GM19395 (cell line): Measurements from ENCODE around the gene PRDM7.
"Not testable (repeated sequence)": the region's sequence is repeated elsewhere in the genome, so short reads cannot be mapped to it uniquely, and the experiment has no call there.

Experiments used
- ATAC-seq: cut with Tn5 transposase; IDR thresholded peaks from one replicate; pipeline ENCODE4 v1.9.1; 2021; ENCODE audit warnings: mild to moderate bottlenecking, moderate library complexity; ENCODE audit not compliant: unreplicated experiment

Gene PRDM7

DNA sequence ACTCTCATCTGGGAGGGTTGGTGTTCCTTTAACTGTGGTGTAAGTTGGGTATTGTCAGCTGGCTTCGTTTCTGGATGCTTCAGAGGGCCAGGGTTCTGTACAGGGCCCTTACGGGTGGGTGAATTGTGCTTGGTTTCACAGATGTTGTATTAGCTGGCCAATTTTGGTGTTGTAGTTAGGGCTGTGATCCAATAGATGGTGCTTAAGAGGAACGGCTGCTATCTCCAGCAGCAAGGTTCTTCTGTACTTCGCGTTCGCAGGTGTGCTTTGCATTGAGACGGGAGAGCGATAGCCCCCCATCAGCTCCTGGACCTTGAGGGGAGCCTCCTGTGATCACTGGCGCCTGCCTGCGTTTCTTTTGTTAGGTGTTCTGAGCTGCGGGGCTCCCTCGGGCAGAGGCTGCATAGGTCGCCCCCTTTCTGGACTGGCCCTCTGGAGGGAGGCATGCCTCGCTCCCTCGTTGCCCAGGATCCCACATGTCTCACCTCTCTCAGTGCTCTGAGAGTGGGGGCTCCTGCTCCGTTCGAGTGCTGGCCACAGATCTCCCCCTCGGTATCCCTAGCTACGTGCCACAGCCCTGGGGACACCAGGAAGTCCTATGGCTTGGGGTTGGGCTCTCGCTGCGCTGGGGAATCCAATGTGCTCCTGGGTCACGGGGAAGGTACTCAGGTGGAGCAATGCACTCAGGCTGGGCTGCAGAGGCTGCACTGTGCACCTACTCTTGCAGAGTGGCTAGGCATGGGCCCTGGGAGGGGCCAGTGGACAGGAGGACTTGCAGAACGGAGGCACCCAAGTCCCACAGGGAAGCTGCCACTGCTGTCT, 837 bp upstream of the PRDM7 start:
- ATAC-seq, result peak; percentile 44

DNA sequence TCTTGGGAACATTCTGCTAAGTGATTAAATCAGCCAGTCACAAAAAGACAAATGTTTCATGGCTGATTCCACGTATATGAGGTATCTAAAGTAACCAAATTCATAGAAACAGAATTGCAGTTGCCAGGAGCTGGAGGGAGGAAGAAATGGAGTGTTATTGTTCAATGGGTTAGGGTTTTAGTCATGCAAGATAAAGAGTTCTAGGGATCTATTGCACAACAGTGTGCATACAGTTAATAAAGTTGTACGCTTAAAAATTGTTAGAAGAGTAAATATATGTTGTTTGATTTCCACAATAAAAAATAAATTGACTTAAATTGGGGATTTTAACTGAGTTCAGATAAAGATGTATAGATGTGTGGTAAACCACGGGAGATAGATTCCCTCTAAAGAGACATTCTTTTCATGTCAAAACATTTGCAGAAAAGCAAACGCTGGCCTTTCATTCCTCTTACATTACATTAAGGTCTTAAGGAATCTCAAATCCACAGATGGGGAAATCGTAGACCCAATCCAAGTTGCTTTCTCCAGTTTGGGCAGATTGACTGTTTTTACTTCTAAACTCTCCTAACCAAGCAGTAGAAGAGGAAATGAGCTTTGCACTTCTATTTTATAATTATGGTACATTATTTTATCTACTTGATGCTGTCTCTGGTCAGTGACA, 4.6 kb downstream of the PRDM7 start:
- ATAC-seq, result no peak

DNA sequence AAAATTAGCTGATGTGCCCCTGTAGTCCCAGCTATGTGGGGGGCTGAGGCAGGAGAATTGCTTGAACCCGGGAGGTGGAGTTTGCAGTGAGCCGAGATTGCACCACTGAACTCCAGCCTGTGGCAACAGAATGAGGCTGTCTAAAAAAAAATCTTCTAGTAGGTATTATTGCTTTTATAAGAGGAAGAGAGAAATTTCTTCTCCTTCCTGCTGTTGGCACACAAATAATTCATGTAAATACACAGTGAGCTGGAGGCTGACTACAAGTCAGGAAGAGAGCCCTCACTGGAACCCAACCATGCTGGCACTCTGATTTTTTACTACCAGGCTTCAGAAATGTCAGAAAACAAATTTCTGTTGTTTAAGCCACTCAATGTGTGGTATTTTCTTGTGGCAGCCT, 6.7 kb downstream of the PRDM7 start:
- ATAC-seq, result no peak

DNA sequence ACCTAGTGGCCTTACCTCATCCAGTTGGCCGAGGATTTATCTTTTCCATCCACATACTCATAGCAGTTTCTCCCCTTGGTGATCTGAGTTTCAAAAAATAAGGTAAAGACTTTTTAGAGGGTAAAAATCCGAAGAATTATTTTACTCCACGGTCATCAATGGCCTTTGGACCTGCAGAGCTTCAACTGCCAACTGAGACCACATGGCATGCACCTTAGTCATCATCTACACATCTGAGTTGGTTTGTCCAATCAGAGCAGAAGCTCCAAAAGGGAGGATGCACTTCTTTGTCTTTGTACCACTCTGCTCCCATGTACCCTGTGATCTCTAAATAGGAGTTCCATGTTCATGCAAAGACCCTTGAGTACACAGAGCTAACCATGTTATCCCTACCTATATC, 15.7 kb downstream of the PRDM7 start:
- no peak for ATAC-seq

DNA sequence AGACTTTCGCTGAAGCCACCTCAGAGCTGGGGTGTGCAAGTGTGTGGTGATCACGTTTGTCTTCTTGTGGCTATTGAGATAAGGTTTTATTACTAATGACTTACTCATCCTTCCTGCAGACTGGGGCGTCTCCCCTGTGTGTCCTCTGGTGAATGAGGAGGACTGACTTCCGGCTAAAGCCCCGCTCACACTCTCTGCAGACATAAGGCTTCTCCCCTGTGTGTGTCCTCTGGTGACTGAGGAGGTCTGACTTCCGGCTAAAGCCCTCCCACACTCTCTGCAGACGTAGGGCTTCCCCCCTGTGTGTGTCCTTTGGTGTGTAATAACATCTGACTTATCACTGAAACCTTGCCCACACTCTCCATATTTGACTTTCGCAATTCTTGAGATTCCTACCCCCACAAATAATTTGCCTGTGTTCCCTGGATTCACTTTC, 19.4 kb downstream of the PRDM7 start:
- no peak for ATAC-seq

DNA sequence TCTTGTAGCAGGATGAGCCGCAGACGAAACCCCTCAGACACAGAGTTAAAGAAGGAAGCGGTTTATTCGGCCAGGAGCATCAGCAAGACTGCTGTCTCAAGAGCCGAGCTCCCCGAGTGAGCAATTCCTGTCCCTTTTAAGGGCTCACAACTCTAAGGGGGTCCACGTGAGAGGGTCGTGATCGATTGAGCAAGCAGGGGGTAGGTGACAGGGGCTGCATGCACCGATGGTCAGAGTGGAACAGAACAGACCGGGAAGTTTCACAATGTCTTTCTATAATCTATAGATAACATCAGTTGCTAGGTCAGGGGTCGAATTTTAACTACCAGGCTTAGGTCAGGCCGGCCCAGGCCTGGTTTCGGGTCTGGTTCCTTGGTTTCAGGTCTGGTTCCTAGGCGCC, 20.6 kb downstream of the PRDM7 start:
- ATAC-seq, result not testable (repeated sequence)

DNA sequence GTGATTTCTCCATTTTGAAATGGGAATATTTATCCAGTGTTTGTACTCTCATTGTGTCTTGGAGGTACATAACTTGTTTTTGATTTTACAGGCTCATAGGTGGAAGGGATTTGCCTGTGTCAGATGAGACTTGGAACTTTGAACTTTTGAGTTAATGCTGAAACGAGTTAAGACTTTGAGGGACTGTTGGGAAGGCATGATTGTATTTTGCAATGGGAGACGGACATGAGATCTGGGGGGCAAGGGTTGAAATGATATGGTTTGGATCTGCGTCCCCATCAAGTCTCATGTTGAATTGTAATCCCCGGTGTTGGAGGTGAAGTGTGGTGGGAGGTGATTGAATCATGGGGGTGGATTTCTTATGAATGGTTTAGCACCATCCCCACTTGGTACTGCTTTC, 21.8 kb downstream of the PRDM7 start:
- ATAC-seq, result no peak

DNA sequence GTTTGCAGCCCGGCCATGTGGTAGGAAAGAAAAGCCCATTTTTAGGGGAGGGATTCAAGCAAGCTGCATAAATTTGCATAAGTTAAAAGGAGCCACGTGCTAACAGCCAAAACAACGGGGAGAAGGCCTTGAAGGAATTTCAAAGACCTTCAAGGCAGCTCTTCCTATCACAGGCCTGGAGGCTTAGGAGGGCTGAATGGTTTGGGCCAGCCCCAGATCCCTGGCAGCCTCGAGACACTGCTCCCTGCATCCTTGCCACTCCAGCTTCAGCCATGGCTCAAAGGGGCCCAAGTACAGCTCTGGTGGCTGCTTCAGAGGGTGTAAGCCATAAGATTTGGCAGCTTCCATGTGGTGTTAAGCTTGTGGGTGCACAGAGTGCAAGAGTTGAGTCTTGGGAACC, 22.6 kb downstream of the PRDM7 start:
- no peak for ATAC-seq

DNA sequence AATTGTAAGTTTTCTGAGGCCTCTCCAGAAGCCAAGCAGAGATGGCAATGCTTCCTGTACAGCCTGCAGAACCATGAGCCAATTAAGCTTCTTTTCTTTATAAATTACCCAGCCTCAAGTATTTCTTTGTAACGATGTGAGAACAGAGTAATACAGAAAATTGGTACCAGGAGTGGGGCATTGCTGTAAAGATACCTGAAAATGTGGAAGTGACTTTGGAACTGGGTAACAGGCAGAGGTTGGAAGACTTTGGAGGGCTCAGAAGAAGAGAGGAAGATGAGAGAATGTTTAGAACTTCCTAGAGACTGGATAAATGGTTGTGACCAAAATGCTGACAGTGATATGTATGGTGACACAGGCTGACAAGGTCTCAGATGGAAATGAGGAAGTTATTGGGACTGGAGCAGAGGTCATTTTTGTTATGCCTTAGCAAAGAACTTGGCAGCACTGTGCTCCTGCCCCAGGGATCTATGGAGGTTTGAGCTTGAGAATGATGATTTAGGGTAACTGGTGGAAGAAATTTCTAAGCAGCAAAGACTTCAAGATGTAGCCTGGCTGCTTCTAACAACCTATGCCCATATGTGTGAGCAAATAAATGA, 23.1 kb downstream of the PRDM7 start:
- no peak for ATAC-seq

DNA sequence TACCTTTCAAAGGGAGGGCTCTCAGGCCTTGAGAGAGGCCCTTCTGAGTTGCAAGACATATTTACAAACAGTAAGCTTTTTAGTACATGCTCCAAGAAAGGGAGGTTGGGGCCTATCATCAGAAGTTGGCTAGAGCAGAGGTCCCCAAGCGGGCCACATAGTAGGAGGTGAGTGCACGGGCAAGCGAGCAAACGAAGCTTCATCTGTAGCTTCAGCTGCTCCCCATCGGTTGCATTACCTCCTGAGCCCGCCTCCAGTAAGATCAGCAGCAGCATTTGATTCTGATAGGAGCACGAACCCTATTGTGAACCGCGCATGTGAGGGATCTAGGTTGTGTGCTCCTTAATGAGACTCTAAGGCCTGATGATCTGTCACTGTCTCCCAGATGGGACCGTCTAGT, 26.2 kb downstream of the PRDM7 start:
- no peak for ATAC-seq

DNA sequence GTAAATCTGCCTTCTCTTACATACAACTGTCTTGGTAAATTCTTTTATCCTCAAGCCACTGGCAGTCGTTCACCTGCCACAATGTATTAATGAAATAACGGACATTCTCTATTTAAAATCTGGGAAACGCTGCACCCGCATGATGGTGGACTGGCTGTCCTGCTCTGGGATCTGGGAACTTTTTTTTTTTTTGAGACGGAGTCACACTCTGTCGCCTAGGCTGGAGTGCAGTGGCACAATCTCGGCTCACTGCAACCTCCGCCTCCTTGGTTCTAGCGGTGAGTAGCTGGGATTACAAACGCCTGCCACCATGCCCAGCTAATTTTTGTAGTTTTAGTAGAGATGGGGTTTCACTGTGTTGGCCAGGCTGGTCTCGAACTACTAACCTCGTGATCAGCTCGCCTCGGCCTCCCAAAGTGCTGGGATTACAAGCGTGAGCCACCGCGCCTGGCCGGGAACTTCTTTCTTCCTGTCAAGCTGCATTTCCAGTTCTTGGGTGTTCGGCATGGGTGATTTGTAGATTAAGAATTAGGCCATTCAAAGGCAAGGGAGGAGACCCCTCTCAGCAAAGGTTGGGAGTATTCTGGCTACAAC, 28.3 kb downstream of the PRDM7 start:
- ATAC-seq, result no peak

DNA sequence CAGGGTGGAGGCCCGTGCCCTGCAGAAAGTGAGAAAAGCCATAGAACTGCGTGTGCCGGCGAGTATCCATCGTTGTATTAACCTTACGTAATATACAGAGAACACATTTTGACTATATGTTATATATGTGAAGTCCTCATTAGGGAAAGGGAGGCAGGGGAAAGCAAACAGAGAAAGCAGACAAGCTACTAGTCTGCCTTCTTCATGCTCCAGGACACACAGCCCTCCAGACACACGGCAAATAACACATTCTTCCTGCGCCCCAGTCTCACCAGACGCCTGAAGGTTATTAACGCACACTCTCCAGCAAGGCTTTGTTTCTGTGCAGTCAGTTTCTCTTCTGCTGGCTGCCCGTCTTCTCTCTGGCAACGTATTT, 28.8 kb downstream of the PRDM7 start:
- ATAC-seq, result no peak

DNA sequence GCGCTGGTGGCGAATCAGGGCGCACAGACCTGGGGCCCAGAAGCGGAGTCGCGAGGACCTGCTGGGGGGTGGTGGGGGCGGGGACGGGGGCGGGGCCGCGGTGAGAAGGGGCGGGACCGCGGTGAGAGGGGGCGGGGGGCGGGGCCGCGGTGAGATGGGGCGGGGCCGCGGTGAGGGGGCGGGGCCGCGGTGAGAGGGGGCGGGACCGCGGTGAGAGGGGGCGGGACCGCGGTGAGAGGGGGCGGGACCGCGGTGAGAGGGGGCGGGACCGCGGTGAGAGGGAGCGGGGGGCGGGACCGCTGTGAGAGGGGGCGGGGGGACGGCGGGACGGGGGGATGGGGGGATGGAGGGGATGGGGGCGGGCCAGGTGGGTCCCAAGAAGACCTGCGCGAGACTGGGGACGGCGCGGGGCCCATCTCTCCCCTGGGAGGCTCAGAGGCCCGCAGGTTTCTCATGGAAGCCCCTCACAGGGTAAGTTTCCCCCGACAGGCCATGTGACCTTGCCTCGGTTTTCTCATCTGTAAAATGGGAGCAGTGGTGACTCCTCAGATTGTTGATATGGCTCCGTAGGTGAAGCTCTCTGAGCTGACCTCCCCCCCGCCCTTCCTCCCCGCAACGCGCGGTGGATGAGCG, 29.3 kb downstream of the PRDM7 start:
- no peak for ATAC-seq

DNA sequence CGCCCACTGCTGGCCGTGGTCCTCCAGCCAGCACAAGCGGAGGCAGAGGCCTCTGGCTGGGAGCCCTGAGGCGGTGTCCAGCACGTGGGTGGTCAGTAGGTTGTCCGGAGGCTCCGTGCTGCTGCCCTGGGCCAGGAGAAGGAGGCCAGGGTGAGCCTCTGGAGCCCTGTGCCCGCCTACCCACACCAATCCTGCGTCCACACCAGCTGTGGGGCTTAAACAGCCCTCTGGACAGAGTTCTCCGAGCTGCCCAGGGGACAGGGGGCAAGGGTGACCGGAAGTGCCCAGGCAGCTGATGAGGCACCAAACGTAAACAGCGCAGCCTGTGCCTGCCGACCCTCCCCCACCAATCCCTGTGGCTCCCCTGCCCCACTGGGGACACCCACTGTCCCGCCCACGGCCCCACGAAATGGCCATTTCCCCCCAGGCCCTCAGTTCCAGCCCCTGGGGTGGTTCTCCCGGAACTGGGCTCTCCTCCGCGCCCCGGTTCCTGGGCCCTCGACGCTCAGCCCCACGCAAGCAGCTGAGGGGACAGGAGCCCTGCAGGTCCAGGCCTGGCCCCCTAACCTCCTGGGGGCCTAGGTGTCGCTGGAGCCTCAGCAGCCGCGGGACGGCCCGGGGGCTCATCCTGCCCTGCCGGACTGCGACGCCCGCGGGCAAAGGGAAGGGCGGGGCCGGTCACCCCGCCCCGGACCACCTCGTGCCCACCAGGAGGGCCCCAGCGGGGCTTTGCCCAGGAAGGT, 30.0 kb downstream of the PRDM7 start:
- no peak for ATAC-seq

DNA sequence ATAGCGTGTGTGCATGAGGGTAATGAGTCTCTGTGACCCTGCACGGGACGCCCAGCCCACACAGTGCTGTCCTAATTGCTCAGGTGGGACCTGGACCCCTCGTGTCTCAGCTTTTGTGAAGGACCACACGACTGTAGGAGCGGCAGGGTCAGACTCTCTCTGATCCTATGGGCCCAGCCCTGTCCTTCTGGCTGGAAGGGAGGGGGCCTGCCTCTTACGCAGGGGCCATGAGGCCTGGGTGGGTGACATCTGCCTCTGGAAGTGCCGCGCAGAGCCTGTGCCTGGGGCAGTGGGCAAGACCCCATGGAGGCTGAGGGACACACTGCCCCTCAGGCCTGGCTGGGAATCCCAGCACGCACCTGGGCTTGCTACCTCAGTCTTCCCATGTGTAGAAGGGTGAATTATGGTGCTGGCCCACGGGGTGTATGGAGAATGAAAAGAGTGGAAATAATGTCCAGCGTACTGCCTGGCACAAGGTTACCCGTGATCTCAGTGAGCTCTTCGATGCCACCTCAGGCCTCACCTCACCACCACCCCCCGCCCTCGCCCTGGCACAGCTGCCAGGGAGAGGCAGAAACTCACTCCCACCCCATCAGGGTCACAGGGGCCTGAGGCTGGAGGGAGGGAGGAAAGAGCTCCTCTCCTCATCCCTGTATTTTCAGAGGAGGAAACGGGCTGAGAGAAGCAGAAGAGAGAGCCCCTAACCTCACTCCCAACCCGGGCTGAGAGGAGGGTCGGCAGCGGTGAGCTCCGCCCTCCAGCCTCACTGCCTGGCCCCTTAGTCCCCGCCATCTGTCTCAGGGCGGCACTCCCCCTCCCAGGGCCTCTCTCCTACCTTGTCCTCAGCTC, 30.8 kb downstream of the PRDM7 start:
- ATAC-seq, result no peak

DNA sequence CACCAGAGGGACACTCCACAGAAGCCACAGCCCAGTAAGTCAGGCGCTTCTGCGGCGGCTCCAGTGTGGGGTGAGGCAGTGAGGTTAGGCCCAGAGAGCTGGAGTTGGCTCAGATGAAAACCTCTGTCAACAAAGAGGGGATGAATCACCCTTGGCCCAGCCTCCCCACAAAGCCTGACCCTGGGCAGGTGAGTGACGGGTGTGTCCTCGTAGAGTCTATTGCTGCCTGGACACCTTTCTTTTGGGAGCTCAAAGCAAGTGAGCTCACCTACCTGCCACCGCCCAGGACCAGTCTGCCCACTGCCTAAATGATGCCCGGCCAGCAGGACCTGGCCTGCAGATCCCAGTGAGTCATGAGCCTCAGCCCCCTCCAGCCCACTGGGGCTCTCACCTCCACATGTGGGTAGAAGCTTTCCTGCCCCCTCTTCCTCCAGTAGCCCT, 33.0 kb downstream of the PRDM7 start:
- ATAC-seq, result no peak

DNA sequence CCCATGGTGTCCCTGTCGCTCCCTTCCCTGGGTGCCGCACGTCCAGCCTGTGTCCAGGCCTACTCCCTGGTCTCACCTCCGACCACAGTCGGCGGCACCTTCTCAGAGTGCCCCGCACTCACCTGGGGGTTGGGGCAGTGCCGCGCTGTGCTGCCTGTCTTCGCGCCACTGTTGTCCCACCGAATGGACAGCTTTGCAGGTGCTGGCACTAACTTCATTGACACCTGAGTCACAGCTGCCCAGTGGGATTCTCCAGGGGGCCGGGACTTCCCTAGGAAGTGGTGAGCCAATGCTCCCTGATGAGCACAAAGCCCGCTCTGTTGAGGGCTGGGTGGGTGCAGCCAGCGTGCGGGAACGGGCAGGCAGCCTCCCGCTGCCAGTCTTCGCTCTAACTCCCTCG, 33.6 kb downstream of the PRDM7 start:
- no peak for ATAC-seq

DNA sequence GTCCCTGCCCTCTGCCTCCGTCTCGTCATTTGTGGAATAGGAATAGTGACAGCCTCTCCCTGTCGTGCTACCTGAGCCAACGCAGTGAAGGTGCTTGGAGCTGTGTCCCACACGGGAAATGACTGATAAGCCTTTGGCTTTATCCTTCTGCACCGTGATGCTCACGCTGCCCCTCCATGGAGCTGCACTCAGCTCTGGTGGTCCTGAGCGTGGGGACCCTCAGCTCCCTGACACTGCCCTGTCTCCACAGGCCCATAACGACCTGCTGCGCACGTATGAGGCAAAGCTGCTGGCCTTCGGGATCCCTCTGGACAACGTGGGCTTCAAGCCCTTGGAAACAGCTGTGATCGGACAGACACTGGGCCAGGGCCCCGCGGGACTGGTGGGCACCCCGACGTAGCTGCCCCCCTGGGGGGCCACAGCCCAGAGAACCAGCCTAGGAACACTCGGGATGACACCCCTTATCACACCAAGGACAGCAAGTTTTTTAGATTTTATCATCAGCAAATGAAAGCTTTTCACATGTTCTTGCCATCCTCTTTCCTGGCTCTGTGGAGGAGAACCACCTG, 34.1 kb downstream of the PRDM7 start:
- ATAC-seq, result no peak

DNA sequence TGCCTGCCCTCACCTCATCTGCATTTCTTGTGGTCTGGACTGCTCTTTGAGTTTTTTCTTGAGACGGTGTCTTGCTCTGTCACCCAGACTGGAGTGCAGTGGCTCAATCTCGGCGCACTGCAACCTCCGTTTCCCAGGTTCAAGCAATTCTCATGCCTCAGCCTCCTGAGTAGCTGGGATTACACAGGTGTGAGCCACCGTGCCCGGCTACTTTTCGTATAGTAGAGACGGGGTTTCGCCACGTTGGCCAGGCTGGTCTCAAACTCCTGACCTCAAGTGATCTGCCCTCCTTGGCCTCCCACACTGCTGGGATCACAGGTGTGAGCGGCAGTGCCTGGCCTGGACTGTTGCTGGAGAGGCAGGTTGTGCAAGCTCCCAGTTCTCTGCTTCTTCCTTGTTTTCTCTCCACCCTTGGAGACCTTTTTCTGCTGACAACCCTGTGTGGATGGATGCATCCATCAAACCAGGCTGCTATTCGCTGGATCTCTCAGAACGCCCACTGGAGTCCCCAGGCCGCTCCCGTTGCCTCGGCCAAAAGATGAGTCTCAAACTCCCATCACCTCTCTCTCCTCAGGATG, 35.1 kb downstream of the PRDM7 start:
- ATAC-seq, result no peak
